Neural cell (in vitro differentiated cells): ENCODE measurements around the gene CBL.

ENCODE experiments used
- EZH2 ChIP-seq: fragments of 200-600, 300-800 bp; shearing (Covaris generic), sonication (generic); IDR thresholded peaks from 2 replicates; pipeline ENCODE4 v1.6.1; 2014; ENCODE audit warnings: antibody characterized with exemption, low read length, borderline replicate concordance, mild to moderate bottlenecking; ENCODE audit not compliant: insufficient read depth, poor library complexity, severe bottlenecking
- TF ChIP-seq, protein P1 (sequence below): fragments of 450-650 bp; IDR thresholded peaks from 2 replicates; pipeline ENCODE4 v1.5.1; 2014; ENCODE audit warnings: antibody characterized with exemption, mild to moderate bottlenecking, moderate library complexity; ENCODE audit not compliant: poor library complexity, severe bottlenecking

GRCh38 chr11:119204066-119204465, 2.1 kb upstream of the CBL start:
- TF ChIP-seq, protein P1, sequence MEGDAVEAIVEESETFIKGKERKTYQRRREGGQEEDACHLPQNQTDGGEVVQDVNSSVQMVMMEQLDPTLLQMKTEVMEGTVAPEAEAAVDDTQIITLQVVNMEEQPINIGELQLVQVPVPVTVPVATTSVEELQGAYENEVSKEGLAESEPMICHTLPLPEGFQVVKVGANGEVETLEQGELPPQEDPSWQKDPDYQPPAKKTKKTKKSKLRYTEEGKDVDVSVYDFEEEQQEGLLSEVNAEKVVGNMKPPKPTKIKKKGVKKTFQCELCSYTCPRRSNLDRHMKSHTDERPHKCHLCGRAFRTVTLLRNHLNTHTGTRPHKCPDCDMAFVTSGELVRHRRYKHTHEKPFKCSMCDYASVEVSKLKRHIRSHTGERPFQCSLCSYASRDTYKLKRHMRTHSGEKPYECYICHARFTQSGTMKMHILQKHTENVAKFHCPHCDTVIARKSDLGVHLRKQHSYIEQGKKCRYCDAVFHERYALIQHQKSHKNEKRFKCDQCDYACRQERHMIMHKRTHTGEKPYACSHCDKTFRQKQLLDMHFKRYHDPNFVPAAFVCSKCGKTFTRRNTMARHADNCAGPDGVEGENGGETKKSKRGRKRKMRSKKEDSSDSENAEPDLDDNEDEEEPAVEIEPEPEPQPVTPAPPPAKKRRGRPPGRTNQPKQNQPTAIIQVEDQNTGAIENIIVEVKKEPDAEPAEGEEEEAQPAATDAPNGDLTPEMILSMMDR, result no peak
- no peak for TF ChIP-seq EZH2
